Endothelial cell of umbilical vein (primary cell): ENCODE measurements around the gene CTLA4. TPM values are rescaled to one million over a fixed set of nuclear protein-coding genes. Genes with fewer than 3 reads are reported as not detected.

Source experiments
- BruUV-seq: library from RNA; stranded (reverse); fragments of 400-500 nt; replicated peaks from 2 replicates; lab custom pipeline; 2021; lab: Mats Ljungman, UMichigan
- CTCF ChIA-PET: fragments of 300-600, 350-600 bp; sonication (Branson Sonifier 250); formaldehyde crosslinking; loops from one replicate; lab custom pipeline; 2021; ENCODE audit warnings: antibody characterized with exemption, inconsistent platforms; lab: Charles Lee
- POLR2A ChIA-PET: fragments of 300-600, 350-600 bp; sonication (Branson Sonifier 250); formaldehyde crosslinking; loops from one replicate; lab custom pipeline; 2021; ENCODE audit warnings: antibody characterized with exemption, inconsistent platforms; lab: Charles Lee
- DNase-seq: peaks from one replicate; pipeline ENCODE4 v3.0.0-alpha.2; 2011; ENCODE audit warnings: low read depth, low spot score
- FAIRE-seq: peaks from 2 replicates; lab custom pipeline; 2011; peaks lifted over from hg19 to GRCh38; lab: Jason Lieb, UNC
- H2AFZ ChIP-seq: 2 replicates; pipeline ENCODE4 v1.6.0; 2012; ENCODE audit warnings: low read depth, low read length, control low read depth, inconsistent platforms
- H3K27ac ChIP-seq: 2 replicates; pipeline ENCODE4 v1.5.1; 2011; ENCODE audit warnings: low read depth, mild to moderate bottlenecking, control low read depth, low read length, moderate library complexity; ENCODE audit not compliant: insufficient read depth
- H3K27me3 ChIP-seq, 2 experiments: 2 replicates each; pipeline versions ENCODE4 v1.6.0 to v1.6.1; 2011; ENCODE audit warnings: low read length in 2 of 2, mixed read lengths in 1 of 2; ENCODE audit not compliant: control insufficient read depth in 2 of 2, insufficient read depth in 2 of 2
- H3K36me3 ChIP-seq, 2 experiments: 2 replicates in 1 of 2; 3 replicates in 1 of 2; pipeline ENCODE4 v1.5.1; 2011; ENCODE audit warnings: low read length in 2 of 2, mild to moderate bottlenecking in 1 of 2, moderate library complexity in 1 of 2; ENCODE audit not compliant: control insufficient read depth in 2 of 2, insufficient read depth in 2 of 2; ENCODE audit errors: extremely low read depth in 1 of 2
- H3K4me1 ChIP-seq: 3 replicates; pipeline ENCODE4 v1.5.1; 2011; ENCODE audit warnings: mild to moderate bottlenecking, low read length; ENCODE audit not compliant: control insufficient read depth, insufficient read depth; ENCODE audit errors: extremely low read depth
- H3K4me2 ChIP-seq: 2 replicates; pipeline ENCODE4 v1.6.1; 2011; ENCODE audit warnings: low read length, control low read depth, mixed read lengths; ENCODE audit not compliant: insufficient read depth
- H3K4me3 ChIP-seq, 3 experiments: fragments of 200-600 bp in 1 of 3; sonication (generic), shearing (Covaris generic) in 1 of 3; replicated peaks in 1 of 3; 2 replicates each; pipeline ENCODE4 v1.5.1; 2011 to 2016; ENCODE audit warnings: control low read depth in 3 of 3, low read length in 3 of 3, mild to moderate bottlenecking in 2 of 3, inconsistent platforms in 1 of 3, low read depth in 1 of 3, moderate library complexity in 1 of 3; ENCODE audit not compliant: insufficient read depth in 1 of 3
- H3K79me2 ChIP-seq: 2 replicates; pipeline ENCODE4 v1.6.0; 2012; ENCODE audit warnings: low read length, inconsistent platforms; ENCODE audit not compliant: control insufficient read depth, insufficient read depth
- H3K9ac ChIP-seq: replicated peaks from 2 replicates; pipeline ENCODE3; 2011; ENCODE audit warnings: low read length, control low read depth; ENCODE audit not compliant: insufficient read depth; ENCODE audit errors: extremely low read depth
- H3K9me1 ChIP-seq: replicated peaks from 3 replicates; pipeline ENCODE4 v1.6.0; 2011; ENCODE audit warnings: mild to moderate bottlenecking, low read length; ENCODE audit not compliant: control insufficient read depth, insufficient read depth; ENCODE audit errors: extremely low read depth
- H3K9me3 ChIP-seq: replicated peaks from 2 replicates; pipeline ENCODE4 v1.5.1; 2012; ENCODE audit warnings: low read length, inconsistent platforms; ENCODE audit not compliant: control insufficient read depth, insufficient read depth
- H4K20me1 ChIP-seq: replicated peaks from 2 replicates; pipeline ENCODE3; 2011; ENCODE audit warnings: mild to moderate bottlenecking, low read length; ENCODE audit not compliant: control insufficient read depth, insufficient read depth; ENCODE audit errors: extremely low read depth
- EZH2 ChIP-seq: IDR thresholded peaks from 2 replicates; pipeline ENCODE4 v1.6.1; 2012; ENCODE audit warnings: borderline replicate concordance, low read depth, mild to moderate bottlenecking, moderate library complexity, low read length, inconsistent platforms; ENCODE audit not compliant: severe bottlenecking
- FOS ChIP-seq: IDR thresholded peaks from 2 replicates; pipeline ENCODE4 v1.6.1; 2011; ENCODE audit warnings: mild to moderate bottlenecking, low read length, moderate library complexity, borderline replicate concordance; ENCODE audit not compliant: insufficient read depth
- GATA2 ChIP-seq: IDR thresholded peaks from 2 replicates; pipeline ENCODE4 v1.7.0; 2011; ENCODE audit warnings: low read depth, mild to moderate bottlenecking, moderate library complexity, mixed read lengths, low read length; ENCODE audit not compliant: insufficient read length, insufficient read depth
- JUN ChIP-seq: IDR thresholded peaks from 2 replicates; pipeline ENCODE4 v1.6.1; 2011; ENCODE audit warnings: borderline replicate concordance, low read depth; ENCODE audit not compliant: insufficient read length, insufficient read depth
- MAX ChIP-seq: IDR thresholded peaks from 2 replicates; pipeline ENCODE4 v1.6.1; 2011; ENCODE audit not compliant: insufficient read depth, insufficient read length
- MYC ChIP-seq: IDR thresholded peaks from one replicate; pipeline ENCODE4 v1.6.1; 2011; ENCODE audit warnings: mild to moderate bottlenecking, low read depth, low read length
- POLR2A ChIP-seq: IDR thresholded peaks from 2 replicates; pipeline ENCODE4 v1.6.1; 2012; ENCODE audit warnings: low read depth, mild to moderate bottlenecking, control low read depth, low read length
- POLR2AphosphoS5 ChIP-seq: IDR thresholded peaks from 2 replicates; pipeline ENCODE4 v1.6.1; 2012; ENCODE audit warnings: low read depth, mild to moderate bottlenecking, control low read depth, low read length, moderate library complexity; ENCODE audit not compliant: insufficient read depth
- dilution Hi-C: fragments of 300-500 bp; cut with MboI; formaldehyde crosslinking; loops from one replicate; pipeline ENCODE4 v1.15.0; 2019; ENCODE audit warnings: low sequenced_read_pairs; ENCODE audit not compliant: extremely low pct_ligation_motif_present
- intact Hi-C: fragments of 100-400 bp; cut with micrococcal nuclease; formaldehyde crosslinking; loops from one replicate; pipeline ENCODE4 v1.10.0; 2022
- polyA plus RNA-seq, 4 experiments: library from polyadenylated mRNA; depleted of rRNA in 3 of 4; stranded (reverse) in 3 of 4; unstranded in 1 of 4; fragments of >200 nt; gene quantifications; 2 replicates each; pipeline versions ENCODE4 v1.2.1 to v1.2.3, GENCODE V29; 2011 to 2012; ENCODE audit warnings: missing spikeins in 1 of 4
- total RNA-seq: library from RNA; stranded (reverse); gene quantifications from 2 replicates; pipeline ENCODE4 v1.2.3, GENCODE V29; 2021
- TF ChIP-seq, protein P1 (sequence below), 2 donors: IDR thresholded peaks; 1 replicate in 1 of 2; 2 replicates in 1 of 2; pipeline ENCODE4 v1.5.1; 2011; ENCODE audit warnings: low read length in 2 of 2, mild to moderate bottlenecking in 2 of 2, moderate library complexity in 2 of 2, control low read depth in 1 of 2, inconsistent platforms in 1 of 2, low read depth in 1 of 2; ENCODE audit not compliant: insufficient read depth in 1 of 2; ENCODE audit errors: extremely low read depth in 1 of 2

Gene CTLA4
- total and polyA plus RNA-seq, 2 donors (not counting 3 experiments of a cell fraction or from before 2014, with no cell fraction given): not detected

- intact Hi-C loops (no loop called here), dilution Hi-C loops (no loop called here)
- Histone ChIP-seq H3K4me2 (no peak overlapping the region), H3K9ac (no peak overlapping the region), H4K20me1 (no peaks in the 10 kb centered on the region), H3K4me3 (no peak overlapping the region), H2AFZ (no peak overlapping the region), H3K9me1 (no peaks in the 10 kb centered on the region), H3K9me3 (no peaks in the 10 kb centered on the region), H3K36me3 (no peaks in the 10 kb centered on the region), H3K27me3 (peaks cover 4 to 5% of the 10 kb centered on the region in 2 experiments), H3K79me2 (no peaks in the 10 kb centered on the region), H3K4me1 (no peaks in the 10 kb centered on the region), H3K27ac (no peak overlapping the region)
- no peak for FAIRE-seq
- ChIA-PET POLR2A (no interaction called here), CTCF (interaction anchor here (0.6 to 1.7 kb wide), 4 partner anchors 13 to 188 kb away, joined by 3 to 4 read pairs (median 3); no protein-coding TSS in a partner anchor)
- TF ChIP-seq EZH2: no peak
- TF ChIP-seq MYC: no peak
- no peak for TF ChIP-seq FOS
- TF ChIP-seq MAX: no peak
- TF ChIP-seq JUN: no peak
- TF ChIP-seq POLR2AphosphoS5: no peak
- no peak for TF ChIP-seq POLR2A
- TF ChIP-seq GATA2: no peak
- TF ChIP-seq, protein P1, sequence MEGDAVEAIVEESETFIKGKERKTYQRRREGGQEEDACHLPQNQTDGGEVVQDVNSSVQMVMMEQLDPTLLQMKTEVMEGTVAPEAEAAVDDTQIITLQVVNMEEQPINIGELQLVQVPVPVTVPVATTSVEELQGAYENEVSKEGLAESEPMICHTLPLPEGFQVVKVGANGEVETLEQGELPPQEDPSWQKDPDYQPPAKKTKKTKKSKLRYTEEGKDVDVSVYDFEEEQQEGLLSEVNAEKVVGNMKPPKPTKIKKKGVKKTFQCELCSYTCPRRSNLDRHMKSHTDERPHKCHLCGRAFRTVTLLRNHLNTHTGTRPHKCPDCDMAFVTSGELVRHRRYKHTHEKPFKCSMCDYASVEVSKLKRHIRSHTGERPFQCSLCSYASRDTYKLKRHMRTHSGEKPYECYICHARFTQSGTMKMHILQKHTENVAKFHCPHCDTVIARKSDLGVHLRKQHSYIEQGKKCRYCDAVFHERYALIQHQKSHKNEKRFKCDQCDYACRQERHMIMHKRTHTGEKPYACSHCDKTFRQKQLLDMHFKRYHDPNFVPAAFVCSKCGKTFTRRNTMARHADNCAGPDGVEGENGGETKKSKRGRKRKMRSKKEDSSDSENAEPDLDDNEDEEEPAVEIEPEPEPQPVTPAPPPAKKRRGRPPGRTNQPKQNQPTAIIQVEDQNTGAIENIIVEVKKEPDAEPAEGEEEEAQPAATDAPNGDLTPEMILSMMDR (IDR thresholded peaks at IDR 0.05; ENCODE audit: extremely low read depth in 1 of 2, insufficient read depth in 1 of 2, low read depth in 1 of 2, low read length in 2 of 2): no peak
- BruUV-seq: no TSS peak
- no peak for DNase-seq
Measured at GRCh38 chr2:203861607-203862006, 6.0 kb upstream of the CTLA4 start.
